Caco-2 (cell line): Measurements from ENCODE around the gene EXOC7. TPM values are rescaled to one million over a fixed set of nuclear protein-coding genes. Genes with fewer than 3 reads are reported as not detected.

Source experiments
- BruUV-seq: library from RNA; stranded (reverse); fragments of 400-500 nt; replicated peaks from 2 replicates; lab custom pipeline; 2021; lab: Mats Ljungman, UMichigan
- CTCF ChIA-PET: fragments of 300-600 bp; sonication (Branson Sonifier 250); formaldehyde crosslinking; loops from one replicate; lab custom pipeline; 2022; ENCODE audit warnings: antibody characterized with exemption; lab: Charles Lee
- POLR2A ChIA-PET: fragments of 300-600 bp; sonication (Branson Sonifier 250); formaldehyde crosslinking; loops from one replicate; lab custom pipeline; 2022; ENCODE audit warnings: antibody characterized with exemption; lab: Charles Lee
- DNase-seq, 2 experiments: peaks; one replicate each; pipeline versions ENCODE4 v3.0.0 to v3.0.0-alpha.2; 2020 to 2022
- H3K27me3 ChIP-seq: replicated peaks from 2 replicates; pipeline ENCODE4 v1.6.0; 2011; ENCODE audit warnings: low read length; ENCODE audit not compliant: control insufficient read depth, insufficient read depth
- H3K36me3 ChIP-seq: 2 replicates; pipeline ENCODE4 v1.5.1; 2011; ENCODE audit warnings: low read length; ENCODE audit not compliant: control insufficient read depth, insufficient read depth
- H3K4me1 ChIP-seq: fragments of 250-450 bp; sonication (Bioruptor Pico); 2 replicates; pipeline ENCODE4 v1.5.1; 2020; ENCODE audit warnings: mild to moderate bottlenecking
- H3K4me3 ChIP-seq: 2 replicates; pipeline ENCODE4 v1.5.1; 2011; ENCODE audit warnings: low read depth, mild to moderate bottlenecking, control low read depth, low read length
- H3K9me3 ChIP-seq: fragments of 250-450 bp; sonication (Bioruptor Pico); 2 replicates; pipeline ENCODE4 v1.5.1; 2020; ENCODE audit warnings: mild to moderate bottlenecking, moderate library complexity
- H3K27ac Mint-ChIP-seq: one replicate; pipeline ENCODE4 v1.8.0; 2022; ENCODE audit warnings: mixed read lengths; ENCODE audit not compliant: unreplicated experiment
- H3K27me3 Mint-ChIP-seq: one replicate; pipeline ENCODE4 v1.8.0; 2022; ENCODE audit warnings: mixed read lengths; ENCODE audit not compliant: insufficient read depth, unreplicated experiment
- H3K36me3 Mint-ChIP-seq: one replicate; pipeline ENCODE4 v1.8.0; 2022; ENCODE audit warnings: mild to moderate bottlenecking, mixed read lengths; ENCODE audit not compliant: insufficient read depth, unreplicated experiment
- H3K4me1 Mint-ChIP-seq: one replicate; pipeline ENCODE4 v1.8.0; 2022; ENCODE audit warnings: low read depth, mixed read lengths; ENCODE audit not compliant: unreplicated experiment
- H3K4me3 Mint-ChIP-seq: one replicate; pipeline ENCODE4 v1.8.0; 2022; ENCODE audit warnings: mild to moderate bottlenecking, moderate library complexity, mixed read lengths; ENCODE audit not compliant: unreplicated experiment
- H3K9me3 Mint-ChIP-seq: one replicate; pipeline ENCODE4 v1.8.0; 2022; ENCODE audit warnings: mixed read lengths; ENCODE audit not compliant: unreplicated experiment
- CTCF ChIP-seq, 2 experiments: fragments of 200-600 bp in 1 of 2; IDR thresholded peaks; 1 replicate in 1 of 2; 2 replicates in 1 of 2; pipeline versions ENCODE4 v1.5.1 to v1.8.0; 2011 to 2022; ENCODE audit warnings: antibody characterized with exemption in 1 of 2, control low read depth in 1 of 2, inconsistent platforms in 1 of 2, low read depth in 1 of 2, low read length in 1 of 2, mild to moderate bottlenecking in 1 of 2, moderate library complexity in 1 of 2; ENCODE audit not compliant: insufficient read depth in 1 of 2, severe bottlenecking in 1 of 2, unreplicated experiment in 1 of 2
- intact Hi-C: fragments of 100-400 bp; cut with micrococcal nuclease; formaldehyde crosslinking; loops from one replicate; pipeline ENCODE4 v1.10.0; 2022; ENCODE audit not compliant: unreplicated experiment
- total RNA-seq: library from RNA; stranded (reverse); gene quantifications from 2 replicates; pipeline ENCODE4 v1.2.3, GENCODE V29; 2022

The EXOC7 gene
- total RNA-seq, 1 experiment from 2014 or later, result 205 TPM

- Mint-ChIP-seq H3K27ac (peak overlapping the region; percentile 58), H3K4me1 (peaks cover 16% of the 10 kb centered on the region), H3K9me3 (no peaks in the 10 kb centered on the region), H3K4me3 (no peak overlapping the region), H3K27me3 (no peaks in the 10 kb centered on the region), H3K36me3 (peaks cover 19% of the 10 kb centered on the region)
- Histone ChIP-seq H3K9me3 (no peaks in the 10 kb centered on the region), H3K27me3 (no peaks in the 10 kb centered on the region), H3K4me3 (no peak overlapping the region), H3K36me3 (no peaks in the 10 kb centered on the region; the same call in 1 of the 2 replicates), H3K4me1 (peaks cover 17% of the 10 kb centered on the region)
- intact Hi-C loops, result loop anchor here (2.0 kb wide), 2 partner anchors 43 to 71 kb away; partner anchors contain the start of genes EXOC7 and GALR2
- CTCF ChIA-PET, result interaction anchor here (6.2 kb wide), 1 partner anchor 13 kb away, joined by 57 read pairs; no protein-coding TSS in a partner anchor
- POLR2A ChIA-PET, result no interaction called here
- no peak for TF ChIP-seq CTCF (IDR thresholded peaks at IDR 0.05; ENCODE audit: insufficient read depth in 1 of 2, low read depth in 1 of 2, low read length in 1 of 2, severe bottlenecking in 1 of 2, unreplicated experiment in 1 of 2)
- no peak for DNase-seq
- no TSS peak for BruUV-seq
Measured at GRCh38 chr17:76146053-76146851, 42.7 kb upstream of the EXOC7 start.

GRCh38 chr17:76145231-76146052 is 41.9 kb upstream of the EXOC7 start:
- Histone ChIP-seq H3K36me3 (no peaks in the 10 kb centered on the region; the same call in 1 of the 2 replicates), H3K9me3 (no peaks in the 10 kb centered on the region), H3K4me3 (no peak overlapping the region), H3K4me1 (peaks cover 20% of the 10 kb centered on the region), H3K27me3 (no peaks in the 10 kb centered on the region)
- Mint-ChIP-seq H3K36me3 (peaks cover 27% of the 10 kb centered on the region), H3K27ac (peak overlapping the region; percentile 60), H3K4me3 (no peak overlapping the region), H3K27me3 (no peaks in the 10 kb centered on the region), H3K9me3 (no peaks in the 10 kb centered on the region), H3K4me1 (peaks cover 16% of the 10 kb centered on the region)
- TF ChIP-seq CTCF (IDR thresholded peaks at IDR 0.05; ENCODE audit: insufficient read depth in 1 of 2, low read depth in 1 of 2, low read length in 1 of 2, severe bottlenecking in 1 of 2, unreplicated experiment in 1 of 2), result no peak
- ChIA-PET CTCF (interaction anchor here (0.6 to 6.2 kb wide), 2 partner anchors 13 to 36 kb away, joined by 3 to 57 read pairs; no protein-coding TSS in a partner anchor), POLR2A (no interaction called here)
- DNase-seq, result no peak
- no TSS peak for BruUV-seq
- intact Hi-C loops, result loop anchor here (2.0 kb wide), 2 partner anchors 43 to 71 kb away; partner anchors contain the start of genes EXOC7 and GALR2

GRCh38 chr17:76142585-76143041 is 39.0 kb upstream of the EXOC7 start:
- intact Hi-C loops, result no loop called here
- Histone ChIP-seq H3K36me3 (no peaks in the 10 kb centered on the region; the same call in 1 of the 2 replicates), H3K4me3 (no peak overlapping the region), H3K27me3 (no peaks in the 10 kb centered on the region), H3K4me1 (peaks cover 47% of the 10 kb centered on the region), H3K9me3 (no peaks in the 10 kb centered on the region)
- peak overlapping the region; percentile 82 for H3K4me3 Mint-ChIP-seq
- H3K4me1 Mint-ChIP-seq, result peaks cover 33% of the 10 kb centered on the region
- no peaks in the 10 kb centered on the region for H3K9me3 Mint-ChIP-seq
- ChIA-PET POLR2A (interaction anchor here (0.6 to 4.3 kb wide), 2 partner anchors 10 to 116 kb away, joined by 4 to 31 read pairs; no protein-coding TSS in a partner anchor), CTCF (interaction anchor here (0.6 to 6.2 kb wide), 9 partner anchors 10 to 242 kb away, joined by 3 to 57 read pairs (median 3); partner anchors contain the start of genes EXOC7 and SPHK1)
- no peak for DNase-seq
- no peak for TF ChIP-seq CTCF (IDR thresholded peaks at IDR 0.05; ENCODE audit: insufficient read depth in 1 of 2, low read depth in 1 of 2, low read length in 1 of 2, severe bottlenecking in 1 of 2, unreplicated experiment in 1 of 2)
- no peaks in the 10 kb centered on the region for H3K27me3 Mint-ChIP-seq
- BruUV-seq, result no TSS peak
- H3K36me3 Mint-ChIP-seq, result peaks cover 33% of the 10 kb centered on the region
- peak overlapping the region; percentile 63 for H3K27ac Mint-ChIP-seq
